ENCODE measurements around the gene PNPLA1. TPM values are rescaled to one million over a fixed set of nuclear protein-coding genes. Genes with fewer than 3 reads are reported as not detected.
A peak's percentile ranks its signal among the peaks of the same experiment; 100 is the strongest.

PNPLA1 gene
- total RNA-seq, 4 donors from 2014 or later = not detected

DNA sequence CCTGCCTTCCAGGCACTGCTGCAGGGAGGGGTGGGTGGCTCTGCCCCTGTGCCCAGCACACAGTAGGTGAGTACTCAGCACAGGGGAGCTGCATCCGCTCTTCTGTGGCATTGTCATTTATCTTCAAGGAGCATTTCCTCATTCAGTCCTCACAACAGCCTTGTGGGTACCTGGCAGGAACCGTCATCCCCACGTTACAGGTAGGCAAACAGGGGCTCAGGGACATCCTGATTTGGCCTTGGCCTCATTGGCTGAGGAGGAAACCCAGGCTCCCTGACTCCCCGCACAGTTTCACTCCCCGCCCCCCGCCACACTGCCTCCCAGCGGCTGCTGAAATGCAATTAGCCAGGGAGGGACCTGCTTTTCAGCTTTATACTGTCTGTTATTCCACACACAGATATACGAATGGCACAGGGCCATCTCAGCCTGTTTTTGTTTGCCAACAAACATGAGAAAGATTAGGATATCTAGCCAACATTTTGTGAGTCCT is 24.2 kb upstream of the PNPLA1 start:
- intact Hi-C loops (cut with DNase I; ENCODE audit: low total_unique reads) = no loop called here
- Histone ChIP-seq H3K4me1 (no peaks in the 10 kb centered on the region), H3K4me3 (no peak overlapping the region), H3K36me3 (no peaks in the 10 kb centered on the region), H3K9me3 (no peaks in the 10 kb centered on the region), H3K27me3 (no peaks in the 10 kb centered on the region), H3K27ac (no peak overlapping the region)
- DNase-seq = no peak
- TF ChIP-seq, protein P1, sequence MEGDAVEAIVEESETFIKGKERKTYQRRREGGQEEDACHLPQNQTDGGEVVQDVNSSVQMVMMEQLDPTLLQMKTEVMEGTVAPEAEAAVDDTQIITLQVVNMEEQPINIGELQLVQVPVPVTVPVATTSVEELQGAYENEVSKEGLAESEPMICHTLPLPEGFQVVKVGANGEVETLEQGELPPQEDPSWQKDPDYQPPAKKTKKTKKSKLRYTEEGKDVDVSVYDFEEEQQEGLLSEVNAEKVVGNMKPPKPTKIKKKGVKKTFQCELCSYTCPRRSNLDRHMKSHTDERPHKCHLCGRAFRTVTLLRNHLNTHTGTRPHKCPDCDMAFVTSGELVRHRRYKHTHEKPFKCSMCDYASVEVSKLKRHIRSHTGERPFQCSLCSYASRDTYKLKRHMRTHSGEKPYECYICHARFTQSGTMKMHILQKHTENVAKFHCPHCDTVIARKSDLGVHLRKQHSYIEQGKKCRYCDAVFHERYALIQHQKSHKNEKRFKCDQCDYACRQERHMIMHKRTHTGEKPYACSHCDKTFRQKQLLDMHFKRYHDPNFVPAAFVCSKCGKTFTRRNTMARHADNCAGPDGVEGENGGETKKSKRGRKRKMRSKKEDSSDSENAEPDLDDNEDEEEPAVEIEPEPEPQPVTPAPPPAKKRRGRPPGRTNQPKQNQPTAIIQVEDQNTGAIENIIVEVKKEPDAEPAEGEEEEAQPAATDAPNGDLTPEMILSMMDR (IDR thresholded peaks at IDR 0.05) = no peak
- TF ChIP-seq POLR2A (IDR thresholded peaks at IDR 0.05) = no peak

- TF ChIP-seq POLR2A (IDR thresholded peaks at IDR 0.05) = no peak
- TF ChIP-seq, protein P1 (IDR thresholded peaks at IDR 0.05) = no peak
- no peak overlapping the region for H3K4me3 ChIP-seq
- no peaks in the 10 kb centered on the region for H3K9me3 ChIP-seq
- no peaks in the 10 kb centered on the region for H3K27me3 ChIP-seq
- intact Hi-C loops (cut with DNase I; ENCODE audit: low total_unique reads) = no loop called here
- no peak for DNase-seq
- no peaks in the 10 kb centered on the region for H3K36me3 ChIP-seq
- peak overlapping the region; percentile 44 to 57 for H3K27ac ChIP-seq
- H3K4me1 ChIP-seq = no peaks in the 10 kb centered on the region
Observed at GRCh38 chr6:36246506-36247268, 23.2 kb upstream of the PNPLA1 start.

DNA sequence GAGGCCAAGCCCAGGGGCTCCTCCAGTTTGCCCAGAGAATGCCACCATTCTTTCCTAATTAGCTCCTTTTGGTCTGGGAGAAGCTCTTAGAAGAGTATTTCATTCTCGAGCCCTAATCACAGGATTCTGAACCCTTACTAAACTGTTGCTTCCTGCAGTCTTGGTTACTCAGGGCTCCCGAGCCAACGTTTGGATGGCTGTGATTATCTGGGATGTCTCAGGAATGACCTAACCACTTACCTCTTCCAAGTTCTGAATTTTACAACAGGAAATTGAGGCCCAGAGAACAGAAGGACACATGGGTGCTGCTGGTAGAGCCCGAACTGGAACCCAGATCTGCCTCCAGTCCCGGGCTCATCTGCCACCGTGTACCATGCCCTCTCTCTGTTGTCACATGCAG is 22.2 kb upstream of the PNPLA1 start:
- Histone ChIP-seq H3K27ac (peak overlapping the region; percentile 44 to 57), H3K4me3 (no peak overlapping the region), H3K36me3 (no peaks in the 10 kb centered on the region), H3K4me1 (no peaks in the 10 kb centered on the region), H3K9me3 (no peaks in the 10 kb centered on the region), H3K27me3 (no peaks in the 10 kb centered on the region)
- TF ChIP-seq, protein P1 (IDR thresholded peaks at IDR 0.05) = no peak
- no peak for TF ChIP-seq POLR2A (IDR thresholded peaks at IDR 0.05)
- peak; percentile 36 to 55 for DNase-seq
- intact Hi-C loops (cut with DNase I; ENCODE audit: low total_unique reads) = no loop called here

GRCh38 chr6:36248980-36249379 is 20.9 kb upstream of the PNPLA1 start:
- H3K27ac ChIP-seq = peak overlapping the region; percentile 53 to 57
- DNase-seq = no peak

DNA sequence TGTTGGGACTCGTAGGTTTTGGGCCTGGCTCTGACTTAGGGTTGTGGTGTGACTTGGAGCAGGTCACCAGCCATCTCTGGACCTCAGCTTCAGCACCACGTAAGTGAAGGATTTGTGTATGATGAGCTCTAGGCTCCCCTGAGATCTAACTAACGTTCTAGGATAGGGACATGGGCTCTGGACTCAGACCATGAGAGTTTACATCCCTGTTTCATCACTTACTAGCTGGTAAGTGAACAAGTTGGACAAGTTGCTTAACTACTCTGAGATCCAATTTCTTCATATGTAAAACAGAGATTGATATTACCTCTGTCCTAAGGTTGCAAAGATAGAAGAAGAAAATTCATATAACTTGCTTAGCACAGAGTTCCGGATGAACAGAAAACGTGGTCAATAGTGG is 20.3 kb upstream of the PNPLA1 start:
- Histone ChIP-seq H3K4me3 (no peak overlapping the region), H3K36me3 (no peaks in the 10 kb centered on the region), H3K27me3 (no peaks in the 10 kb centered on the region), H3K27ac (peak overlapping the region in 1 of 2 donors; percentile 27), H3K4me1 (no peaks in the 10 kb centered on the region), H3K9me3 (no peaks in the 10 kb centered on the region)
- intact Hi-C loops (cut with DNase I; ENCODE audit: low total_unique reads) = no loop called here
- no peak for DNase-seq
- no peak for TF ChIP-seq POLR2A (IDR thresholded peaks at IDR 0.05)
- TF ChIP-seq, protein P1 (IDR thresholded peaks at IDR 0.05) = no peak

More at GRCh38 chr6:36248980-36249379, 20.9 kb upstream of the PNPLA1 start:
- no peaks in the 10 kb centered on the region for H3K27me3 ChIP-seq
- no peak for TF ChIP-seq POLR2A (IDR thresholded peaks at IDR 0.05)
- TF ChIP-seq, protein P1 (IDR thresholded peaks at IDR 0.05) = no peak
- H3K36me3 ChIP-seq = no peaks in the 10 kb centered on the region
- H3K9me3 ChIP-seq = no peaks in the 10 kb centered on the region
- H3K4me3 ChIP-seq = no peak overlapping the region
- H3K4me1 ChIP-seq = no peaks in the 10 kb centered on the region
- intact Hi-C loops (cut with DNase I; ENCODE audit: low total_unique reads) = no loop called here
